Keratinocyte (primary cell): ENCODE measurements around the gene KCNMA1. TPM values are rescaled to one million over a fixed set of nuclear protein-coding genes. Genes with fewer than 3 reads are reported as not detected.

Source experiments
- DNase-seq: peaks from one replicate; pipeline ENCODE4 v3.0.0-alpha.2; 2011; ENCODE audit warnings: low read depth, missing footprints, low spot score
- FAIRE-seq: peaks from 2 replicates; lab custom pipeline; 2011; peaks lifted over from hg19 to GRCh38; lab: Jason Lieb, UNC
- H2AFZ ChIP-seq: 2 replicates; pipeline ENCODE4 v1.6.0; 2012; ENCODE audit warnings: low read length, control low read depth, inconsistent platforms; ENCODE audit not compliant: control insufficient read depth
- H3K27ac ChIP-seq: 2 replicates; pipeline ENCODE4 v1.5.1; 2011; ENCODE audit warnings: low read length; ENCODE audit not compliant: control insufficient read depth, insufficient read depth
- H3K27me3 ChIP-seq: 3 replicates; pipeline ENCODE4 v1.6.0; 2011; ENCODE audit warnings: low read length; ENCODE audit not compliant: control insufficient read depth, insufficient read depth; ENCODE audit errors: extremely low read depth
- H3K36me3 ChIP-seq, 2 experiments: 2 replicates in 1 of 2; 3 replicates in 1 of 2; pipeline ENCODE4 v1.5.1; 2011; ENCODE audit warnings: low read length in 2 of 2, mild to moderate bottlenecking in 1 of 2; ENCODE audit not compliant: control insufficient read depth in 2 of 2, insufficient read depth in 2 of 2; ENCODE audit errors: extremely low read depth in 1 of 2
- H3K4me1 ChIP-seq: 3 replicates; pipeline ENCODE4 v1.5.1; 2011; ENCODE audit warnings: low read length; ENCODE audit not compliant: control insufficient read depth, insufficient read depth; ENCODE audit errors: extremely low read depth
- H3K4me2 ChIP-seq: 3 replicates; pipeline ENCODE4 v1.6.0; 2011; ENCODE audit warnings: low read depth, low read length; ENCODE audit not compliant: control insufficient read depth, insufficient read depth; ENCODE audit errors: extremely low read depth
- H3K4me3 ChIP-seq, 3 experiments: fragments of 200-600 bp in 1 of 3; sonication (generic) in 1 of 3; 2 replicates in 2 of 3; 3 replicates in 1 of 3; pipeline ENCODE4 v1.5.1; 2011 to 2016; ENCODE audit warnings: low read length in 3 of 3, mild to moderate bottlenecking in 3 of 3, control low read depth in 2 of 3, inconsistent platforms in 1 of 3, low read depth in 1 of 3, mixed read lengths in 1 of 3, mixed run types in 1 of 3, moderate library complexity in 1 of 3; ENCODE audit not compliant: control insufficient read depth in 2 of 3, insufficient read depth in 2 of 3; ENCODE audit errors: extremely low read depth in 1 of 3
- H3K79me2 ChIP-seq: 2 replicates; pipeline ENCODE4 v1.6.0; 2012; ENCODE audit warnings: low read length; ENCODE audit not compliant: control insufficient read depth, insufficient read depth
- H3K9ac ChIP-seq: 3 replicates; pipeline ENCODE4 v1.6.0; 2011; ENCODE audit warnings: low read length; ENCODE audit not compliant: control insufficient read depth, insufficient read depth; ENCODE audit errors: extremely low read depth
- H3K9me1 ChIP-seq: 3 replicates; pipeline ENCODE4 v1.6.0; 2011; ENCODE audit warnings: low read length; ENCODE audit not compliant: control insufficient read depth, insufficient read depth; ENCODE audit errors: extremely low read depth
- H3K9me3 ChIP-seq: 2 replicates; pipeline ENCODE4 v1.5.1; 2012; ENCODE audit warnings: low read depth, low read length; ENCODE audit not compliant: control insufficient read depth
- H4K20me1 ChIP-seq: 3 replicates; pipeline ENCODE4 v1.6.0; 2011; ENCODE audit warnings: low read length; ENCODE audit not compliant: control insufficient read depth, insufficient read depth; ENCODE audit errors: extremely low read depth
- CTCF ChIP-seq, 3 experiments: IDR thresholded peaks in 1 of 3; conservative IDR thresholded peaks in 1 of 3; optimal IDR thresholded peaks in 1 of 3; 2 replicates in 2 of 3; 3 replicates in 1 of 3; pipeline versions ENCODE3 to v1.5.1; 2011; ENCODE audit warnings: low read length in 3 of 3, mild to moderate bottlenecking in 3 of 3, moderate library complexity in 2 of 3, control low read depth in 1 of 3, inconsistent platforms in 1 of 3; ENCODE audit not compliant: insufficient read depth in 2 of 3; ENCODE audit errors: extremely low read depth in 1 of 3
- EZH2 ChIP-seq: IDR thresholded peaks from one replicate; pipeline ENCODE4 v1.6.1; 2012; ENCODE audit warnings: inconsistent platforms, mild to moderate bottlenecking, low read length, moderate library complexity
- dilution Hi-C: fragments of 300-500 bp; cut with MboI; formaldehyde crosslinking; loops from one replicate; pipeline ENCODE4 v1.7.0; 2020; ENCODE audit warnings: low sequenced_read_pairs; ENCODE audit not compliant: extremely low pct_ligation_motif_present
- polyA plus RNA-seq, 5 experiments: library from polyadenylated mRNA; depleted of rRNA in 3 of 5; stranded (reverse) in 3 of 5; stranded (forward) in 1 of 5; unstranded in 1 of 5; fragments of >200 nt; gene quantifications; 1 replicate in 1 of 5; 2 replicates in 3 of 5; 3 replicates in 1 of 5; pipeline versions ENCODE4 v1.2.1 to v1.2.3, GENCODE V29; 2011 to 2012; ENCODE audit warnings: missing spikeins in 2 of 5, low read depth in 1 of 5, low replicate concordance in 1 of 5

Gene KCNMA1
- polyA plus RNA-seq, 1 donor (not counting 4 experiments of a cell fraction or from before 2014, with no cell fraction given) = 6.3 TPM

GRCh38 chr10:77267703-77268675 is 369.6 kb downstream of the KCNMA1 start:
- Histone ChIP-seq H3K9me3 (no peaks in the 10 kb centered on the region), H3K9ac (no peak overlapping the region), H3K36me3 (no peaks in the 10 kb centered on the region), H3K79me2 (no peaks in the 10 kb centered on the region), H4K20me1 (no peaks in the 10 kb centered on the region), H3K4me3 (no peak overlapping the region), H3K9me1 (no peaks in the 10 kb centered on the region), H3K4me2 (no peak overlapping the region), H2AFZ (no peak overlapping the region), H3K4me1 (peaks cover 4% of the 10 kb centered on the region), H3K27me3 (no peaks in the 10 kb centered on the region), H3K27ac (no peak overlapping the region)
- DNase-seq (no peak), FAIRE-seq (no peak)
- TF ChIP-seq EZH2 (no peak), CTCF (optimal IDR thresholded peaks at IDR 0.05 in 1 of 3, IDR thresholded peaks at IDR 0.05 in 1 of 3, conservative IDR thresholded peaks at IDR 0.05 in 1 of 3; ENCODE audit: extremely low read depth in 1 of 3, insufficient read depth in 2 of 3, low read length in 3 of 3) (no peak)
- dilution Hi-C loops = no loop called here

GRCh38 chr10:77266242-77266641 is 371.4 kb downstream of the KCNMA1 start:
- H2AFZ ChIP-seq = no peak overlapping the region
- H3K9me3 ChIP-seq = no peaks in the 10 kb centered on the region
- no peaks in the 10 kb centered on the region for H3K4me1 ChIP-seq
- no peaks in the 10 kb centered on the region for H3K36me3 ChIP-seq
- no peak for FAIRE-seq
- H3K79me2 ChIP-seq = no peaks in the 10 kb centered on the region
- TF ChIP-seq CTCF (optimal IDR thresholded peaks at IDR 0.05 in 1 of 3, IDR thresholded peaks at IDR 0.05 in 1 of 3, conservative IDR thresholded peaks at IDR 0.05 in 1 of 3; ENCODE audit: extremely low read depth in 1 of 3, insufficient read depth in 2 of 3, low read length in 3 of 3) (no peak), EZH2 (no peak)
- no peak overlapping the region for H3K4me3 ChIP-seq
- no peak for DNase-seq
- H3K4me2 ChIP-seq = no peak overlapping the region
- no peaks in the 10 kb centered on the region for H3K9me1 ChIP-seq
- no peak overlapping the region for H3K9ac ChIP-seq
- H3K27me3 ChIP-seq = no peaks in the 10 kb centered on the region
- no peaks in the 10 kb centered on the region for H4K20me1 ChIP-seq
- dilution Hi-C loops = no loop called here
- no peak overlapping the region for H3K27ac ChIP-seq
